HG03175 (cell line): ENCODE data around the gene CYP2F1.

ENCODE experiments used
- ATAC-seq: cut with Tn5 transposase; IDR thresholded peaks from one replicate; pipeline ENCODE4 v1.9.1; 2021; ENCODE audit warnings: mild to moderate bottlenecking, moderate library complexity; ENCODE audit not compliant: unreplicated experiment

CYP2F1 gene

GRCh38 chr19:41175801-41176777 lies 61.9 kb downstream of the CYP2F1 start:
- ATAC-seq, result no peak
